Muscle of leg (tissue), 11 donors: ENCODE results near the gene OR1Q1. TPM values are rescaled to one million over a fixed set of nuclear protein-coding genes. Genes with fewer than 3 reads are reported as not detected.

ENCODE experiments used
- DNase-seq: peaks from one replicate; pipeline ENCODE4 v3.0.0; 2013
- H3K27ac ChIP-seq: one replicate; pipeline ENCODE4 v1.5.1; 2013; ENCODE audit warnings: mild to moderate bottlenecking, low read length, control low read depth
- H3K27me3 ChIP-seq: one replicate; pipeline ENCODE4 v1.6.1; 2013; ENCODE audit warnings: low read length; ENCODE audit not compliant: control insufficient read depth, insufficient read depth
- H3K36me3 ChIP-seq: one replicate; pipeline ENCODE4 v1.6.1; 2013; ENCODE audit warnings: low read length; ENCODE audit not compliant: control insufficient read depth, insufficient read depth
- H3K4me1 ChIP-seq: one replicate; pipeline ENCODE4 v1.6.1; 2013; ENCODE audit warnings: low read length; ENCODE audit not compliant: control insufficient read depth, insufficient read depth
- H3K4me3 ChIP-seq: one replicate; pipeline ENCODE4 v1.5.1; 2013; ENCODE audit warnings: low read length, control low read depth
- H3K9me3 ChIP-seq: replicated peaks from 2 replicates; pipeline ENCODE4 v1.6.1; 2013; ENCODE audit warnings: low read depth, low read length; ENCODE audit not compliant: control insufficient read depth
- WGBS: methylation state at CpG from one replicate; pipeline ENCODE4 v1.1.5; 2013; ENCODE audit warnings: missing lambda C conversion rate; ENCODE audit not compliant: insufficient coverage; 5-methylcytosine and 5-hydroxymethylcytosine counted together
- polyA plus RNA-seq, 8 donors: library from polyadenylated mRNA; unstranded; fragments of 120-200 nt; gene quantifications; one replicate each; pipeline versions ENCODE4 v1.2.1 to v1.2.3, GENCODE V29; 2013; ENCODE audit warnings: inconsistent platforms in 1 of 8, low replicate concordance in 1 of 8; ENCODE audit not compliant: insufficient read length in 8 of 8, insufficient read depth in 1 of 8
- total RNA-seq: library from RNA; stranded (reverse); fragments of 120-200 nt; gene quantifications from one replicate; pipeline ENCODE4 v1.2.4, GENCODE V29; 2013

The OR1Q1 gene
- total and polyA plus RNA-seq, 9 donors, result not detected

- Histone ChIP-seq H3K4me3 (no peak overlapping the region), H3K27ac (no peak overlapping the region), H3K9me3 (peaks cover 4% of the 10 kb centered on the region), H3K4me1 (no peaks in the 10 kb centered on the region), H3K36me3 (no peaks in the 10 kb centered on the region), H3K27me3 (no peaks in the 10 kb centered on the region)
- WGBS, result no CpG with 5 or more reads among the region's 2 CpGs
- DNase-seq, result no peak
Measured at GRCh38 chr9:122642226-122642625, 27.7 kb downstream of the OR1Q1 start.

- H3K4me3 ChIP-seq, result no peak overlapping the region
- H3K27ac ChIP-seq, result no peak overlapping the region
- H3K9me3 ChIP-seq, result no peaks in the 10 kb centered on the region
- no peaks in the 10 kb centered on the region for H3K4me1 ChIP-seq
- 0% methylated on average over 1 of the region's 1 CpG for WGBS
- peak; percentile 31 for DNase-seq
- no peaks in the 10 kb centered on the region for H3K27me3 ChIP-seq
- H3K36me3 ChIP-seq, result no peaks in the 10 kb centered on the region
Measured at GRCh38 chr9:122656378-122656777, 41.8 kb downstream of the OR1Q1 start.

- H3K4me3 ChIP-seq, result no peak within 1 kb of the TSS
- H3K9me3 ChIP-seq, result no peaks in the 10 kb centered on the region
- no CpG with 5 or more reads among the region's 3 CpGs for WGBS
- no peaks in the 10 kb centered on the region for H3K4me1 ChIP-seq
- no peaks in the 10 kb centered on the region for H3K27me3 ChIP-seq
- no peaks in the 10 kb centered on the region for H3K36me3 ChIP-seq
- no peak for DNase-seq
- H3K27ac ChIP-seq, result no peak within 1 kb of the TSS
Measured at GRCh38 chr9:122657527-122657926, 43.0 kb downstream of the OR1Q1 start, which contains the start of gene OR1B1. Gene OR1B1, minus strand, starts transcription at chr9:122657627.

- no peaks in the 10 kb centered on the region for H3K36me3 ChIP-seq
- no peaks in the 10 kb centered on the region for H3K4me1 ChIP-seq
- no peak for DNase-seq
- H3K27me3 ChIP-seq, result no peaks in the 10 kb centered on the region
- H3K9me3 ChIP-seq, result no peaks in the 10 kb centered on the region
- H3K27ac ChIP-seq, result no peak within 1 kb of the TSS
- 28% methylated on average over 2 of the region's 2 CpGs for WGBS
- H3K4me3 ChIP-seq, result no peak within 1 kb of the TSS
Measured at GRCh38 chr9:122661416-122661815, 46.9 kb downstream of the OR1Q1 start, which contains the start of gene OR1L1. Gene OR1L1, plus strand, starts transcription at chr9:122661716. Its CDS starts 0 bp downstream, at chr9:122661716.

Other genes with a start within 250 kb of the OR1Q1 start
- gene PTGS1, start 243.7 kb upstream of the OR1Q1 start, total RNA-seq, result 2.7 TPM
- 1 to 10 TPM; 3.1 to 8.0 (median 3.7) TPM for gene PTGS1, start 243.7 kb upstream of the OR1Q1 start, polyA plus RNA-seq
- gene OR1J1, start 136.8 kb upstream of the OR1Q1 start, total RNA-seq, result not detected
- not detected for gene OR1J1, start 136.8 kb upstream of the OR1Q1 start, polyA plus RNA-seq
- gene OR1J2, start 103.9 kb upstream of the OR1Q1 start, total RNA-seq, result not detected
- not detected for gene OR1J2, start 103.9 kb upstream of the OR1Q1 start, polyA plus RNA-seq
- not detected for gene OR1J4, start 95.6 kb upstream of the OR1Q1 start, total RNA-seq
- not detected for gene OR1J4, start 95.6 kb upstream of the OR1Q1 start, polyA plus RNA-seq
- not detected for gene OR1N1, start 87.4 kb upstream of the OR1Q1 start, total RNA-seq
- not detected for gene OR1N1, start 87.4 kb upstream of the OR1Q1 start, polyA plus RNA-seq
- not detected for gene OR1N2, start 61.6 kb upstream of the OR1Q1 start, total RNA-seq
- not detected for gene OR1N2, start 61.6 kb upstream of the OR1Q1 start, polyA plus RNA-seq
- 0.18 TPM for gene OR1L8, start 31.4 kb upstream of the OR1Q1 start, total RNA-seq
- under 1 TPM in 6 of 8 donors, not detected in 2; 0.09 to 0.16 (median 0.13) TPM for gene OR1L8, start 31.4 kb upstream of the OR1Q1 start, polyA plus RNA-seq
- not detected for gene OR1B1, start 42.9 kb downstream of the OR1Q1 start, total RNA-seq
- gene OR1B1, start 42.9 kb downstream of the OR1Q1 start, polyA plus RNA-seq, result not detected
- not detected for gene OR1L1, start 47.0 kb downstream of the OR1Q1 start, total RNA-seq
- not detected for gene OR1L1, start 47.0 kb downstream of the OR1Q1 start, polyA plus RNA-seq
- gene OR1L3, start 60.4 kb downstream of the OR1Q1 start, total RNA-seq, result not detected
- gene OR1L3, start 60.4 kb downstream of the OR1Q1 start, polyA plus RNA-seq, result not detected
- gene OR1L4, start 109.3 kb downstream of the OR1Q1 start, total RNA-seq, result not detected
- not detected for gene OR1L4, start 109.3 kb downstream of the OR1Q1 start, polyA plus RNA-seq
- gene OR1L6, start 127.6 kb downstream of the OR1Q1 start, total RNA-seq, result not detected
- gene OR1L6, start 127.6 kb downstream of the OR1Q1 start, polyA plus RNA-seq, result not detected
- gene OR5C1, start 174.2 kb downstream of the OR1Q1 start, total RNA-seq, result not detected
- not detected for gene OR5C1, start 174.2 kb downstream of the OR1Q1 start, polyA plus RNA-seq
- not detected for gene OR1K1, start 185.4 kb downstream of the OR1Q1 start, total RNA-seq
- gene OR1K1, start 185.4 kb downstream of the OR1Q1 start, polyA plus RNA-seq, result not detected
- gene PDCL, start 213.8 kb downstream of the OR1Q1 start, total RNA-seq, result 18.0 TPM
- 10 to 100 TPM; 15.2 to 24.2 (median 18.5) TPM for gene PDCL, start 213.8 kb downstream of the OR1Q1 start, polyA plus RNA-seq